ENCODE data around the gene SERPINA4. TPM values are rescaled to one million over a fixed set of nuclear protein-coding genes. Genes with fewer than 3 reads are reported as not detected.

The SERPINA4 gene
- total RNA-seq, 1 donor from 2014 or later = not detected

DNA sequence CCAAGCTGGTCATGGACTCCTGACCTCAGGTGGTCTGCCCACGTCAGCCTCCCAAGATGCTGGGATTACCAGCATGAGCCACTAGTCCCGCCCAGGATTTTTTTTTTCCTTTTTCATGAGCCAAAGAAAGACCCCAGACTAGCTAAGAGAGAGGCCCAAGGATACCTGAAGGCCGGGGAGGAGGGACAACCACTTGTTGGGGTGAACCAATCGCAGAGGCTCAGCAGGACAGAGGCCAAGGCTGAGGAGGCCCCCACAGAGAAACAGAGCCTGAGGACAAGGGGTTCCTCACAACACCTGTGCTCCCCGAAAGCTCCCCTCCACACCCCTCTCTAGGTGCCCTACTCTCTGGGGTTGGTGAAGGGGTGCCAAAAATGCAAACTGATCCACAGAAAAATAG, 49.9 kb downstream of the SERPINA4 start:
- H3K9me3 ChIP-seq (ENCODE audit: control insufficient read depth in 3 of 3, low read length in 3 of 3) = no peaks in the 10 kb centered on the region

DNA sequence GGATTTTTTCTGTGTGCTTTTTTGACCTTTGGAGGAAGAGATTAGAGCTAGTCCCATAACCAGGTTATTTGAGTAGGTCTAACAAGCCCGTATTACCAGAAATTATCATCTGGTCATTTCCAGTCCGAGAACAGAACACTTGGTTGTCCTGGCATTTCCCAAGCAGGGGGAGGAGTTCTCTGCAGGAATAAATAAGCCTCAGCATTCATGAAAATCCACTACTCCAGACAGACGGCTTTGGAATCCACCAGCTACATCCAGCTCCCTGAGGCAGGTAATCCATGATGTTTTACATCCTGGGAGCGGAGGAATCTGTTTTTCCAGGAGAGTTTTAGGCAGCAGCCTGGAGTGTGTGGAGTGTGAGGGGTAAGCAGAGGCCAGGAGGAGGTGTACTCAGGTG, 50.9 kb downstream of the SERPINA4 start, which contains the start of gene SERPINA3:
TSS of gene SERPINA3 (plus strand) at position 218 of the 400 bp plus-strand sequence. CDS start 2,051 bp downstream, outside the sequence.
- Histone ChIP-seq H3K9ac (ENCODE audit: low read depth in 1 of 3, low read length in 3 of 3) (no peak within 1 kb of the TSS), H3K36me3 (ENCODE audit: control insufficient read depth in 3 of 3, insufficient read depth in 3 of 3, low read length in 3 of 3) (no peaks in the 10 kb centered on the region), H3K4me3 (ENCODE audit: low read length in 3 of 3) (no peak within 1 kb of the TSS), H3K4me1 (ENCODE audit: control insufficient read depth in 3 of 3, insufficient read depth in 3 of 3, low read length in 3 of 3) (no peaks in the 10 kb centered on the region), H3K27ac (ENCODE audit: low read depth, low read length) (no peak within 1 kb of the TSS), H3K9me3 (ENCODE audit: control insufficient read depth in 3 of 3, low read length in 3 of 3) (peaks cover 0 to under 1% (median 0%) of the 10 kb centered on the region in 3 donors), H3K27me3 (ENCODE audit: control insufficient read depth in 3 of 3, insufficient read depth in 3 of 3, low read length in 3 of 3) (no peaks in the 10 kb centered on the region)

More for the DNA sequence above, 49.9 kb downstream of the SERPINA4 start:
- no peaks in the 10 kb centered on the region for H3K27me3 ChIP-seq (ENCODE audit: control insufficient read depth in 3 of 3, insufficient read depth in 3 of 3, low read length in 3 of 3)
- no peak overlapping the region for H3K9ac ChIP-seq (ENCODE audit: low read depth in 1 of 3, low read length in 3 of 3)
- H3K4me1 ChIP-seq (ENCODE audit: control insufficient read depth in 3 of 3, insufficient read depth in 3 of 3, low read length in 3 of 3) = peaks cover 0 to 7% (median 5%) of the 10 kb centered on the region in 3 donors
- H3K4me3 ChIP-seq (ENCODE audit: low read length in 3 of 3) = no peak overlapping the region
- no peak overlapping the region for H3K27ac ChIP-seq (ENCODE audit: low read depth, low read length)
- H3K36me3 ChIP-seq (ENCODE audit: control insufficient read depth in 3 of 3, insufficient read depth in 3 of 3, low read length in 3 of 3) = no peaks in the 10 kb centered on the region

DNA sequence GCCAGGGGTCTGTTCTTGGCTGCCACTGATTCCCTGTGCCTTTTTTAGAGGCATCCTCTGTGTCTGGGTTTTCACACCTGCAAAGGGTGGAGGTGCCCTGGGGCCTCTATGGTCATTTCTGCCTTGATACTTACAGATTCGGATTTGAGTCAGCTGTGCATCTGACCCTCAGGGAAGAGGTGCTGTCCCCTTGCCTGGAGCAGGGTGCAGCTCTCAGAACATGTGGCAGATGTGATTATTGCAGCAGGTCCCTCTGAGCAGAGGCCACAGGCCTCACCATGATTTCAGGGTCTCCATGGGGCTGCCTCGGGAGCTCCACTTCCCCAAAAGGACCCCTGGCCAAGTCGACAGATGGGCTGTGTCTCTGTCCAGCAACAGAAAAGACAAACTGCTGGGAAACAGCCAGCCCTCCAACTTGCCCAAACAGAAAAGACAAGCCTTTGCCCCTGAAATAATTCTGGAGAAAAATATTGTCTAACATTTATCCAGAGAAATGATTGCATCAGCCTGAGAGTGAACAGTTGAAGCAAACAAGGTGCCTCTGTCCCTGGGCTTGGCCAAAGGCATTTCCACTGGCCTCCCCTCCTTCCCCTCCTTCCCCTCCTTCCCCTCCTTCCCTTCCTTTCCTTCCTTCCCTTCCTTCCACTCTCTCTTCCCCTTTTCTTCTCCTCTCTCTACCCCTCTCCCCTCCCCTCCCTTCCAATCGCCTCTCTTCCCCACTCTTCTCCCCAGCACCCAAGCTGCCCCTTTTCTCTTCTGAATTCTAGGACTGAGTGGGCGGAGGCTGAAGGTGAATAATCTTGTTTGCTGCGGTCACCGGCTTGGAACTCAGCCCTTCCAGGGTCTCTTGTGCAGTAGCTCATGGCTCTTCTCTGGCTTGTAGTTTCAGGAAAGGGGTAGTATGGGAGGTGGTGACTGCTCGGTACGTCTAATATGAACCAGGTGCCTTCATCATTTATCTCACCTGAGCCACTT, 51.6 kb downstream of the SERPINA4 start:
- H3K4me3 ChIP-seq (ENCODE audit: low read length in 3 of 3) = no peak overlapping the region
- no peaks in the 10 kb centered on the region for H3K4me1 ChIP-seq (ENCODE audit: control insufficient read depth in 3 of 3, insufficient read depth in 3 of 3, low read length in 3 of 3)
- H3K27me3 ChIP-seq (ENCODE audit: control insufficient read depth in 3 of 3, insufficient read depth in 3 of 3, low read length in 3 of 3) = no peaks in the 10 kb centered on the region
- H3K27ac ChIP-seq (ENCODE audit: low read depth, low read length) = no peak overlapping the region
- H3K9me3 ChIP-seq (ENCODE audit: control insufficient read depth in 3 of 3, low read length in 3 of 3) = peaks cover 0 to 6% (median 2%) of the 10 kb centered on the region in 3 donors
- H3K36me3 ChIP-seq (ENCODE audit: control insufficient read depth in 3 of 3, insufficient read depth in 3 of 3, low read length in 3 of 3) = no peaks in the 10 kb centered on the region
- no peak overlapping the region for H3K9ac ChIP-seq (ENCODE audit: low read depth in 1 of 3, low read length in 3 of 3)

DNA sequence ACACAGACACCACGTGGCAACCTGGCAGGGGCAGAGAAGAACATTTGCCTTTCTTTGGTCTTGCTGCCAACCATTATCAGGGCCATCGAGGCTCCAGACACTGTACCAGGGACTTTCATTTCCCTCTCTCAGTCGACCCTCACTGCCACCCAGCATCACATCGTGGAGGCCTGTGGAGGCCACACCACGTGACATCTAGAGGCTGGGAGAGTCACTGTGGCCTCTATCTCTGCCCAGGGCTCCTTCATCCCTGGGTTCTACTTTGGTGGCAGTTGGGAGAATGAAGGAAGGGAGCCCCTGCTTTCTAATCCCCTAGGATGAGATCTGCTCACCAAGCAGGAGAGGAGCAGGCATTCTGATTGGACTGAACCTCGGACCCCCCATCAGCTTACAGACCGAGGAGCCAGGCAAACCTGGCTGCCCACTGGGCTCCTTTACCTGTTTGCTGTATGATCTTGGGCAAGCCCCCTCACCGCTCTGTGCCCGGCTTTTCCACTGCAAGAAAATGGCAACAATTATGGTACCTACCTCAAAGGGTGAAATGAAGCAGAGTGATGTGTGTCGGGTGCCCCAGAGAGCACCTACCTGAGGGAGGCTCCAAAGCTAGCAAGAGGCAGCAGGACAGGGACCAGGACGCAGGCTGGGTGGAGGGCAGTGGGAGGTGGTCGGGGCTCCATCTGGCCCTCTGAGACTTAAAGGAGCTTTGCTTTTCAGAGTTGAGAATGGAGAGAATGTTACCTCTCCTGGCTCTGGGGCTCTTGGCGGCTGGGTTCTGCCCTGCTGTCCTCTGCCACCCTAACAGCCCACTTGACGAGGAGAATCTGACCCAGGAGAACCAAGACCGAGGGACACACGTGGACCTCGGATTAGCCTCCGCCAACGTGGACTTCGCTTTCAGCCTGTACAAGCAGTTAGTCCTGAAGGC, 52.7 kb downstream of the SERPINA4 start:
- Histone ChIP-seq H3K4me1 (ENCODE audit: control insufficient read depth in 3 of 3, insufficient read depth in 3 of 3, low read length in 3 of 3) (no peaks in the 10 kb centered on the region), H3K27me3 (ENCODE audit: control insufficient read depth in 3 of 3, insufficient read depth in 3 of 3, low read length in 3 of 3) (no peaks in the 10 kb centered on the region), H3K9ac (ENCODE audit: low read depth in 1 of 3, low read length in 3 of 3) (no peak overlapping the region), H3K36me3 (ENCODE audit: control insufficient read depth in 3 of 3, insufficient read depth in 3 of 3, low read length in 3 of 3) (no peaks in the 10 kb centered on the region), H3K9me3 (ENCODE audit: control insufficient read depth in 3 of 3, low read length in 3 of 3) (peaks cover 6 to 16% (median 12%) of the 10 kb centered on the region in 3 donors), H3K4me3 (ENCODE audit: low read length in 3 of 3) (no peak overlapping the region), H3K27ac (ENCODE audit: low read depth, low read length) (no peak overlapping the region)

DNA sequence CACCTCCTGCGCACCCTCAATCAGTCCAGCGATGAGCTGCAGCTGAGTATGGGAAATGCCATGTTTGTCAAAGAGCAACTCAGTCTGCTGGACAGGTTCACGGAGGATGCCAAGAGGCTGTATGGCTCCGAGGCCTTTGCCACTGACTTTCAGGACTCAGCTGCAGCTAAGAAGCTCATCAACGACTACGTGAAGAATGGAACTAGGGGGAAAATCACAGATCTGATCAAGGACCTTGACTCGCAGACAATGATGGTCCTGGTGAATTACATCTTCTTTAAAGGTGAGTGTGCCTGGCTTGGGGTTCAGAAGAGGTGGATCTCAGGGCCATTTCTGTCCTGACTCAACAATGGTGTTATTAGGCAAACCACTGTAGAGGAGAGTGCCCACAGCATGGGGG, 53.6 kb downstream of the SERPINA4 start:
- Histone ChIP-seq H3K9ac (ENCODE audit: low read depth in 1 of 3, low read length in 3 of 3) (no peak overlapping the region), H3K4me3 (ENCODE audit: low read length in 3 of 3) (no peak overlapping the region), H3K36me3 (ENCODE audit: control insufficient read depth in 3 of 3, insufficient read depth in 3 of 3, low read length in 3 of 3) (no peaks in the 10 kb centered on the region)

DNA sequence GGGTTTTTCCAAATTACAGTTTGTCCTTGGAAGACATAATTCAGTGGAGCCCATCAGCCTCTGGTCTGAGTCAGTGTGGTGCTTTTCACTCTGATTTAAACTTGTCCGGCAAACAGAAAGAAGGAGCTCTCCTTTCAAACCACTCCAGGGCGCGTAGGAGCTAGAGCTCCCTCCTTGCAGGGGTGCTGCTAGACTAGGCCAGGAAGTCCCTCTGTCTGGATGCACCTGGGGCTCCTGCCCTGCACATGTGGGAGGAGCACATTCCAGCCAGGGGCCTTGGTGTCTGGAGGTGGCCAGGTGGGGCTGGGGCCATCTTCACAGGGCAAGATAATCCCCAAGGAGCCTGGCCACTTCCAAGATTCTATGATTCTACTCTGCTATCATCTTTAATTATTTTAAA, 54.0 kb downstream of the SERPINA4 start:
- no peaks in the 10 kb centered on the region for H3K36me3 ChIP-seq (ENCODE audit: control insufficient read depth in 3 of 3, insufficient read depth in 3 of 3, low read length in 3 of 3)
- no peak overlapping the region for H3K4me3 ChIP-seq (ENCODE audit: low read length in 3 of 3)
- H3K9ac ChIP-seq (ENCODE audit: low read depth in 1 of 3, low read length in 3 of 3) = no peak overlapping the region
- H3K4me1 ChIP-seq (ENCODE audit: control insufficient read depth in 3 of 3, insufficient read depth in 3 of 3, low read length in 3 of 3) = no peaks in the 10 kb centered on the region
- no peak overlapping the region for H3K27ac ChIP-seq (ENCODE audit: low read depth, low read length)
- no peaks in the 10 kb centered on the region for H3K27me3 ChIP-seq (ENCODE audit: control insufficient read depth in 3 of 3, insufficient read depth in 3 of 3, low read length in 3 of 3)
- peaks cover 7 to 16% (median 13%) of the 10 kb centered on the region in 3 donors for H3K9me3 ChIP-seq (ENCODE audit: control insufficient read depth in 3 of 3, low read length in 3 of 3)

More for the DNA sequence above, 53.6 kb downstream of the SERPINA4 start:
- Histone ChIP-seq H3K27me3 (ENCODE audit: control insufficient read depth in 3 of 3, insufficient read depth in 3 of 3, low read length in 3 of 3) (no peaks in the 10 kb centered on the region), H3K4me1 (ENCODE audit: control insufficient read depth in 3 of 3, insufficient read depth in 3 of 3, low read length in 3 of 3) (no peaks in the 10 kb centered on the region), H3K9me3 (ENCODE audit: control insufficient read depth in 3 of 3, low read length in 3 of 3) (peaks cover 7 to 16% (median 13%) of the 10 kb centered on the region in 3 donors), H3K27ac (ENCODE audit: low read depth, low read length) (no peak overlapping the region)

DNA sequence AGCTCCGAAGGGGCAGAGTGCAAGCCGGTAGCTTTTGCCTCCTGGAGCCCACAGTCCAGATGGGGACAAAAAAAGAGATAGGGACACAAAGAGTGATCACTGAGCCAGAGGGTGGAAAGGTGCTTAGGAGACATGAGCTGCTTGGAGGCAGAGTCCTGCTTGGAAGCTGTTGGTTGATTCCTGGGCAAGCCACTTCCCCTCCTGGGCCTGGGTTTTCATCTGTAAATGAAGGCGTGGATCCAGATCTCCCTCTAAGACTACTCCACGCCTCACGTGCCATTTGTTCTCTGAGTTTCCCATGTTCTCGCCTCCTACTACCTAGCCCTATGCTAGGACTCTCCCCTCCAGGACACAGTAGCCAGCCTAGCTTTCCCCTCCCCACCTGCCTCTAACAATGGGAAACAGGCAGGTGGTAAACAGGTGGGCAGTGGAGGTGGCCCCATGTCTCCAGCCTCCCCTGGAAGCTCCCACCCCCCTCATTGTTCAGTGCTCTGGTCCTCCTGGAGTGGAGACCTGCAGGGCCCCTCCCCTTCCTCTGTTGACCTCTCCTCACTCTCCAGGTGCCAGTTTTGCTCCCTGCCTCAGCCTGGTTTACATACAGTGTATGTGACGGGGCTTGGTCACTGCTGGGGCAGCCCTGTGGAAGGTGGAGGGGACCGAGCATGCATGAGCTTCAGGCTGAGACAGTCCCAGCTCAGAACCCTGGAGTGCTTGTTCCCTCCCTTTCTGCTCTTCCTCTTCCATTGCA, 54.8 kb downstream of the SERPINA4 start:
- H3K27me3 ChIP-seq (ENCODE audit: control insufficient read depth in 3 of 3, insufficient read depth in 3 of 3, low read length in 3 of 3) = no peaks in the 10 kb centered on the region
- no peak overlapping the region for H3K4me3 ChIP-seq (ENCODE audit: low read length in 3 of 3)
- H3K4me1 ChIP-seq (ENCODE audit: control insufficient read depth in 3 of 3, insufficient read depth in 3 of 3, low read length in 3 of 3) = no peaks in the 10 kb centered on the region
- no peaks in the 10 kb centered on the region for H3K36me3 ChIP-seq (ENCODE audit: control insufficient read depth in 3 of 3, insufficient read depth in 3 of 3, low read length in 3 of 3)
- H3K9me3 ChIP-seq (ENCODE audit: control insufficient read depth in 3 of 3, low read length in 3 of 3) = peaks cover 7 to 16% (median 13%) of the 10 kb centered on the region in 3 donors
- H3K27ac ChIP-seq (ENCODE audit: low read depth, low read length) = no peak overlapping the region
- H3K9ac ChIP-seq (ENCODE audit: low read depth in 1 of 3, low read length in 3 of 3) = no peak overlapping the region

DNA sequence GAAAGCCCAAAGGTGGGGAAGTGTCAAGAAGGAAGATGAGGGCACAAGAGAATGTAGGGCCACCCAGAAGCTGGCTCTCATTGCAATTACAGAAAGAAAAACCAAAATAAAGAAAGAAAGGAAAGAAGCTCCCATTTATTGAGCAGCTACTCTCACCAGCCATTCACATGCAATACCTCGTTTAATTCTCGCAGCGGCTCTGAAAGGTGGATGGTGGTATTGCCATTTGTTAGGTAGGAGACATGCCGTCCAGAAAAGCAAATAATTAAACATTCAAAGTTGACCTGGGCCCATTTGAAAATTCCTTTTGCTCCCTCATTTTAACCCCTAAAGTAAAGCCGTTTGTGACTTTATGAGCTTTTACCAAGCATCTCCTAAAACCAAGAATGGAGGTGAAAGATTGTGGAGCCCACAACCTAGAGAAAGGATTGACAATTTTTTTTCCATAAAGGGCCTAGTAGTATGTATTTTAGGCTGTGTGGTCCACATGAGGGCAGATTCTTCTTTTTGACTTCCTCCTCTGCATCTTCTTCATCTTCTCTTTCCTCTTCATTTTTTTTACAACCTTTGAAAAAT, 56.2 kb downstream of the SERPINA4 start:
- H3K9ac ChIP-seq (ENCODE audit: low read depth in 1 of 3, low read length in 3 of 3) = no peak overlapping the region
- peaks cover 7 to 16% (median 13%) of the 10 kb centered on the region in 3 donors for H3K9me3 ChIP-seq (ENCODE audit: control insufficient read depth in 3 of 3, low read length in 3 of 3)
- no peak overlapping the region for H3K4me3 ChIP-seq (ENCODE audit: low read length in 3 of 3)
- no peak overlapping the region for H3K27ac ChIP-seq (ENCODE audit: low read depth, low read length)
- no peaks in the 10 kb centered on the region for H3K4me1 ChIP-seq (ENCODE audit: control insufficient read depth in 3 of 3, insufficient read depth in 3 of 3, low read length in 3 of 3)
- H3K36me3 ChIP-seq (ENCODE audit: control insufficient read depth in 3 of 3, insufficient read depth in 3 of 3, low read length in 3 of 3) = no peaks in the 10 kb centered on the region
- H3K27me3 ChIP-seq (ENCODE audit: control insufficient read depth in 3 of 3, insufficient read depth in 3 of 3, low read length in 3 of 3) = peaks cover 0 to 2% (median 0%) of the 10 kb centered on the region in 3 donors
